ENCODE results near the gene TACC3.
"Not testable (repeated sequence)": the region's sequence is repeated elsewhere in the genome, so short reads cannot be mapped to it uniquely, and the experiment has no call there.

The TACC3 gene

DNA sequence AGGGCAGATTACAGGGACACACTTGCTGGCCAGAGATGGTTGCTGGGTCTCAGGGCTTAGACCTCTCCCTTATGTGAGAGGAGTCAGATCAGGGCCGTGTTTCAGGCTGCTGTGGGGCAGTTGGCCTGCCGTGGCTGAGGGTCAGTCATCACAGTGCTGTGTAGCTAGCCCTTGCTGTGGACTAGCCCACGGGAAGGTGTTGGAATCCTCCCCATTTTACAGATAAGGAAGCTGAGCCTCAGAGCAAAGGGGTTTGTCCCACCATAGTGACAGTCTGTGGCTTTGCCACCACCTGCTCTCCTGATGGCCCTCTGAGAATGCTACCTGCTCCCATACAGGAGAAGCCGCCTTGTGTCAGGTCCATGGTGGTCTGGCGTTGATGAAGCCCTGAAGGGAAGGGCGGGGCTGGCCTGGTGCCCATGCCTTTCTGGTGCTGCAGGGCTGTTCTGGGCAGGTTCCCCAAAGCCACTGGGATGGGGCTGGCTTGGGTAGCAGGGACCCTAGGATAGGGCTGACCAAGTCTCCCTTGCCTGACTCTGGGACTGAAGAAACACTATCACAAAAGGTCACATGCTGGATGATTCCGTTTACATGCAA is 34.8 kb upstream of the TACC3 start:
- no peak overlapping the region for H3K4me3 ChIP-seq (ENCODE audit: control insufficient read depth, low read depth, low read length)
- no peak for DNase-seq (ENCODE audit: low read depth)
- no peak for TF ChIP-seq CTCF (IDR thresholded peaks at IDR 0.05; ENCODE audit: control insufficient read depth, insufficient read depth, low read depth, low read length, missing control alignments)

DNA sequence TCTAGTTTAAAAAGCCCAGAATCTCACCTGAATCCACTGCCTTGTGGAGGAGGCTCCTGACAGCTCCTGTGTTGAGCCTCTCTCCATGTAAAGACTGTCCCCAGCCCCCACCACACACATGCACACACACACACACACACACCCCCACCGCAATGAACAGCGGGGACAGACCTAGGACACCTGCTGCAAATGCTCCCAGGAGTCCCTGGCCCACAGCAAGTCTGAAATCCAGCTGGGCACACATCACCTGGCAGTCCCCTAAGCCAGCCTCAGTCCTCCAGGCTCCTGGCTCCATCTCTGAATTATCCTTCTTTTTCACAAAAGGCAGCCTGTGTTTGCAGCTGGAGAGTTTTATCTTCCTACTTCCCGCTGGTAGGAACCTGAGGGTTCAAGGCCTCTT is 30.6 kb upstream of the TACC3 start:
- no peak overlapping the region for H3K4me3 ChIP-seq (ENCODE audit: control insufficient read depth, low read depth, low read length)
- no peak for TF ChIP-seq CTCF (IDR thresholded peaks at IDR 0.05; ENCODE audit: control insufficient read depth, insufficient read depth, low read depth, low read length, missing control alignments)

DNA sequence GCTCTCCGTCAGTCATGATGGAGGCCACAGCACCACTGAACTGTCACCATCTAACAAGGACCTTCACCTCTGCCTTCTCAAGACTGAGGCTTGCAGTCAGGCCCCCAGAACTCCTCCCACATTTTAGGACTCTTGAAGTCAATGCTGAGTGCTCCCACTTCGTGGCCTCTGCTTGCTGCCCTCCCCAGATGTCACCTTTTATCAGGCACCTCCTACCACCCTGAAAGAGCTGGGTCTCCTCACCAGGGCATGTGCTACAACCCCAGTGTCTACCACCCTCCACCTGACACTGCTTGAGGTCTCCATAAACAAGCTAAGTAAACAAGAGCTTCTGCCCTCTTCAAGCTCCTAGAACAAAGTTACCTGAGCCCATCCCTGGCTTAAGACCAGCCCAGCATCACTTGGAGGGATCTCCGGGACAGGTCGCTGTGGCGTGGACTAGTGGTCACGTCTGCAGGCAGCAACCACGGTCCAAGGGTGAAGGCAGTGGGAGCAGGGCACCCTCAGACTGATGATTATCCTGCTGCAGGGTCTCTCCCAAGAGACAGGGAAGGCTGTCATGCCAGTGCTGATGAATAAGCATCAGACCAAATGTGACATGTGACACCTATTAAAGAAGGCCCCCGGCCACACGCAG is 29.5 kb upstream of the TACC3 start:
- DNase-seq (ENCODE audit: low read depth), result no peak
- TF ChIP-seq CTCF (IDR thresholded peaks at IDR 0.05; ENCODE audit: control insufficient read depth, insufficient read depth, low read depth, low read length, missing control alignments), result no peak
- no peak overlapping the region for H3K4me3 ChIP-seq (ENCODE audit: control insufficient read depth, low read depth, low read length)

More for the DNA sequence above, 30.6 kb upstream of the TACC3 start:
- DNase-seq (ENCODE audit: low read depth), result no peak

DNA sequence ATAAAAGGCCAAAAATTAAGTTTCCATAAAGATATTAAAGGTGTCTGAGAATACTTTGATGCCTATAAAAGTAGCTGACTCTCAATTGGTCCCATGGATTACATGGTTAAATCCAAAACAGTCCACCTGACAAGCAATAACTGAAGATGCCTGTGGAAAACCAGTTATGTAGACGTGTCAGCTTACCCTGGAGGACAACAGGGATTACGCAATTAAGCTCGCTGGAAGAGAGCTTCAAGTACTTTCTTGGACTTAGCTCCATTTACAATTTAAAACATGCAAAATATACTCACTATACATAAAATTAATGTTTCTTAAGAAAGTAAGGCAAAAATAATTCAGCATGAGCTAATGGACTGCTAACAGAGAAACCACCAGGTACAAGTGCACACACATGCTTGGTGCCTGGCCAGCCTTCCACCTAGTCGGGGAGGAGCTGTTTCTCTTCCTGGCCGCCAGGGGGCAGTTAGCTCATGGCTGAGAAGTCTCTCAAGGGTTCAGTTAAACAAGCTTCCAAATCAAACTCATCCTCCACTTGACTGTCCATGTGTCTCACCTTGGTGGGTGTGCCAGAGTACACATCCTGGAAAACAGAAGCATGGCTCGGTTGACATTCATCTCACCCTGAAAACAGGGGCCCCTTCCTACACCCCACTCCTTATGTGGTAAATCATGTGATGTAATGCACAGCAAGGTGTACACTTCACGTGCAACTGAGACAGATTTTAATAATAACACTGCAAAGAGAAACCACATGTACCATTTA is 28.0 kb upstream of the TACC3 start:
- no peak for DNase-seq (ENCODE audit: low read depth)

DNA sequence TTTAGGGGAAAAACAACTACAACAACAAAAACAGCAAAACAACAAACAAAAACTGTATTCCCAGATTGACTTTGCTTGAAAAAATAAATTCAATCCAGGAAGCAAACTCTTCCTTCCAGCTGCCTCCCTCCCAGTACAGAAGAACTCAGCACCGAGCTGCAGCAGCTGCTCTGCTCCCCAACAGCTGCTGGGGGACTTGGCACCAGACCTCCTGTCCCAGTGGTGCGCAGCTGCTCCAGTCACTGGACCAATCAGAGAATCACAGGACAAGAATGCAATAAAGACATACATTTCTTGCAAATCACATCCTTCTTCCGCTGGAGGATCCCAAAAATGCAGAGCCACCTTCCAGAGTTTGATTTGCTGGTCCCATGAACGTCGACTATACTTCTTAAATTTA is 25.4 kb upstream of the TACC3 start:
- no peak overlapping the region for H3K4me3 ChIP-seq (ENCODE audit: control insufficient read depth, low read depth, low read length)
- TF ChIP-seq CTCF (IDR thresholded peaks at IDR 0.05; ENCODE audit: control insufficient read depth, insufficient read depth, low read depth, low read length, missing control alignments), result no peak
- DNase-seq (ENCODE audit: low read depth), result no peak

More for the DNA sequence above, 28.0 kb upstream of the TACC3 start:
- TF ChIP-seq CTCF (IDR thresholded peaks at IDR 0.05; ENCODE audit: control insufficient read depth, insufficient read depth, low read depth, low read length, missing control alignments), result peak; percentile 91
- H3K4me3 ChIP-seq (ENCODE audit: control insufficient read depth, low read depth, low read length), result no peak overlapping the region

DNA sequence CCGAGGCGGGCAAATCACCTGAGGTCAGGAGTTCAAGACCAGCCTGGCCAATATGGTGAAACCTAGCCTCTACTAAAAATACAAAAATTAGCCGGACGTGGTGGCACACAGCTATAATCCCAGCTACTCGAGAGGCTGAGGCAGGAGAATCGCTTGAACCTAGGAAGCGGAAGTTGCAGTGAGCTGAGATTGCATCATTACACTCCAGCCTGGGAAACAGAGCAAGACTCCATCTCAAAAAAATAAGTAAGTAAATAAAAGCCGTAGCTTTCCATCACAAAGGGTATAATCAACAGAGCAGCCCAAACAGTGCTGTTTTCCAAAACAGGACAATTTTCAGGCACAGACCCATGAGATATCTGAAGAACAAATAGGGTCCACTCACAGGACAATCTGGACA is 19.6 kb upstream of the TACC3 start:
- not testable (repeated sequence) for H3K4me3 ChIP-seq (ENCODE audit: control insufficient read depth, low read depth, low read length); DNase-seq (ENCODE audit: low read depth)

DNA sequence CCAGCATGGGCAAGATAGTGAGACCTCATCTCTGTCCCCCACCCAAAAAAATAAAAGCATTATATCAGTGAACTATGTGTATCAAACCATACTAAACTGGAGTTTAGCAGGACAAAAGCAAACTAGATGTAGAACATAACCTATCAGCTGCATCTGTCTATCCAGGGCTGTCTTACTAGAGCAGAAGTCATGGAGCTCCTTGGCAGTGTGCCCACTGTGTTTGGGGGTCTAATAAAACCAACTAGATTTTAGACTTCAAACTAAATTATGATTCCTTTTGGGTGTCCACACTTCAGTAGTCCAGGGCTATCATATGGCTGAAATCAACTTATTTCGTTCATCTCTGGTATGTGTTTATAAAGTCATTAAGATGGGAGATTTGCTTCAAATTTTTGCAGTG is 17.5 kb upstream of the TACC3 start:
- no peak for DNase-seq (ENCODE audit: low read depth)
- TF ChIP-seq CTCF (IDR thresholded peaks at IDR 0.05; ENCODE audit: control insufficient read depth, insufficient read depth, low read depth, low read length, missing control alignments), result no peak
- no peak overlapping the region for H3K4me3 ChIP-seq (ENCODE audit: control insufficient read depth, low read depth, low read length)

Measured in AG09309 (cell line).